ENCODE results near the gene CEBPA. TPM values are rescaled to one million over a fixed set of nuclear protein-coding genes. Genes with fewer than 3 reads are reported as not detected.

Gene CEBPA
- total RNA-seq, 1 experiment from 2014 or later, result 3.2 TPM

DNA sequence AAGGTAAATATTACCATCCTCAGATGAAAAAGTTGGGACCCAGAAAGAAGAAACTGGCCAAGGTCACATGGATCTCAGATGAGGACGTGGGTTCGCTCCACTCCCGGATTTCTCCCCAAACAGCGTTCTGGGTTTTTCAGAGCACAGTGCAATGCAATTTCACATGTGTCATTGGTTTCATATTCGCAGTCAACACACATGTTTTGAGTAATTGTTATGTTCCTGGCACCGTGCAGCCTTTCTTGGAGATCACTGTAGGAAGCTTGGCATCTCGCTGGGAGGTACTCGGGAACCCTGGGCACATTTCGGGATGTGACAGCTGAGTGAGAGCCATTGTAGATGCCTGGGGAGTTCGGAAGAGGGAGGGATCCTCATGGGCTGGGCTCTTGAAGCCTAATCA, 45.0 kb upstream of the CEBPA start:
- H3K4me3 Mint-ChIP-seq, result no peak overlapping the region
- H3K27ac Mint-ChIP-seq, result no peak overlapping the region
- peaks cover 27% of the 10 kb centered on the region for H3K27me3 Mint-ChIP-seq (ENCODE audit: low read depth)
- H3K79me1 ChIP-seq (ENCODE audit: insufficient read depth, low read depth, low read length, poor library complexity, severe bottlenecking), result no peaks in the 10 kb centered on the region
- no peaks in the 10 kb centered on the region for H3K36me3 Mint-ChIP-seq (ENCODE audit: insufficient read depth in 1 of 3, low read depth in 3 of 3)
- H2BK5ac ChIP-seq (ENCODE audit: insufficient read length, low read length), result no peak overlapping the region
- no peaks in the 10 kb centered on the region for H3K79me2 ChIP-seq (ENCODE audit: insufficient read depth, low read length)
- H2BK12ac ChIP-seq (ENCODE audit: insufficient read length, low read depth, low read length), result no peak overlapping the region
- no peak overlapping the region for H3K27ac ChIP-seq (ENCODE audit: insufficient read length, low read depth, low read length)
- no peak overlapping the region for H3K18ac ChIP-seq (ENCODE audit: insufficient read length, low read depth, low read length)
- no peak overlapping the region for H3K4ac ChIP-seq (ENCODE audit: low read depth, low read length)
- no peaks in the 10 kb centered on the region for H3K23me2 ChIP-seq (ENCODE audit: insufficient read length, low read depth, low read length, poor library complexity, severe bottlenecking)
- H4K8ac ChIP-seq (replicated peaks; ENCODE audit: insufficient read length, low read depth, low read length), result no peak overlapping the region
- no peaks in the 10 kb centered on the region for H4K20me1 ChIP-seq (ENCODE audit: control insufficient read depth, insufficient read depth, insufficient read length)
- H3K4me2 ChIP-seq (ENCODE audit: insufficient read depth, insufficient read length, low read length), result no peak overlapping the region
- no peaks in the 10 kb centered on the region for H3K9me3 ChIP-seq (ENCODE audit: control insufficient read depth, low read depth, low read length)
- H3K4me1 Mint-ChIP-seq, result peaks cover 5 to 7% of the 10 kb centered on the region in 2 experiments
- H2BK15ac ChIP-seq (ENCODE audit: low read depth, low read length), result no peak overlapping the region
- no peak overlapping the region for H3K14ac ChIP-seq (ENCODE audit: insufficient read depth, low read length)
- H2AK5ac ChIP-seq (ENCODE audit: insufficient read length, low read length), result no peak overlapping the region
- WGBS (ENCODE audit: extremely low coverage, insufficient read length, low lambda C conversion rate), result no CpG with 5 or more reads among the region's 10 CpGs
- H3K4me1 ChIP-seq (ENCODE audit: insufficient read depth, low read length), result no peaks in the 10 kb centered on the region
- H4K91ac ChIP-seq (ENCODE audit: insufficient read length, low read depth, low read length), result no peak overlapping the region
- H2AFZ ChIP-seq (ENCODE audit: low read length), result no peak overlapping the region
- no peak overlapping the region for H3K9ac ChIP-seq (ENCODE audit: extremely low read depth, insufficient read length, low read length)
- no peak overlapping the region for H2BK20ac ChIP-seq (ENCODE audit: low read depth, low read length, poor library complexity, severe bottlenecking)
- H2BK120ac ChIP-seq (ENCODE audit: low read depth, low read length, poor library complexity, severe bottlenecking), result no peak overlapping the region
- H3K27me3 ChIP-seq (ENCODE audit: insufficient read depth, low read length), result no peaks in the 10 kb centered on the region
- TF ChIP-seq, protein P1, sequence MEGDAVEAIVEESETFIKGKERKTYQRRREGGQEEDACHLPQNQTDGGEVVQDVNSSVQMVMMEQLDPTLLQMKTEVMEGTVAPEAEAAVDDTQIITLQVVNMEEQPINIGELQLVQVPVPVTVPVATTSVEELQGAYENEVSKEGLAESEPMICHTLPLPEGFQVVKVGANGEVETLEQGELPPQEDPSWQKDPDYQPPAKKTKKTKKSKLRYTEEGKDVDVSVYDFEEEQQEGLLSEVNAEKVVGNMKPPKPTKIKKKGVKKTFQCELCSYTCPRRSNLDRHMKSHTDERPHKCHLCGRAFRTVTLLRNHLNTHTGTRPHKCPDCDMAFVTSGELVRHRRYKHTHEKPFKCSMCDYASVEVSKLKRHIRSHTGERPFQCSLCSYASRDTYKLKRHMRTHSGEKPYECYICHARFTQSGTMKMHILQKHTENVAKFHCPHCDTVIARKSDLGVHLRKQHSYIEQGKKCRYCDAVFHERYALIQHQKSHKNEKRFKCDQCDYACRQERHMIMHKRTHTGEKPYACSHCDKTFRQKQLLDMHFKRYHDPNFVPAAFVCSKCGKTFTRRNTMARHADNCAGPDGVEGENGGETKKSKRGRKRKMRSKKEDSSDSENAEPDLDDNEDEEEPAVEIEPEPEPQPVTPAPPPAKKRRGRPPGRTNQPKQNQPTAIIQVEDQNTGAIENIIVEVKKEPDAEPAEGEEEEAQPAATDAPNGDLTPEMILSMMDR (conservative IDR thresholded peaks at IDR 0.05), result no peak
- no peak for DNase-seq
- H3K23ac ChIP-seq (ENCODE audit: insufficient read length, low read depth, low read length), result no peak overlapping the region
- H3T11ph ChIP-seq (ENCODE audit: low read length), result no peak overlapping the region
- no peaks in the 10 kb centered on the region for H3K9me3 Mint-ChIP-seq
- H3K56ac ChIP-seq (ENCODE audit: insufficient read length, low read depth, low read length), result no peak overlapping the region
- H4K5ac ChIP-seq (ENCODE audit: insufficient read length, low read depth, low read length), result no peak overlapping the region

Measured in H9 (cell line).